Stomach (tissue), 9 donors: ENCODE data around the gene ZNF598. TPM values are rescaled to one million over a fixed set of nuclear protein-coding genes. Genes with fewer than 3 reads are reported as not detected.
A peak's percentile ranks its signal among the peaks of the same experiment; 100 is the strongest.

Experiments used
- DNase-seq, 2 donors: peaks; one replicate each; pipeline versions ENCODE4 v3.0.0 to v3.0.0-alpha.2; 2013 to 2019
- H3K27ac ChIP-seq, 5 donors: fragments of 200-600 bp in 4 of 5; sonication (generic) in 4 of 5; one replicate each; pipeline ENCODE4 v1.5.1; 2013 to 2019; ENCODE audit warnings: mild to moderate bottlenecking in 1 of 5, moderate library complexity in 1 of 5
- H3K27me3 ChIP-seq, 3 donors: fragments of 200-600 bp; sonication (generic); one replicate each; pipeline ENCODE4 v1.5.1; 2017 to 2019; ENCODE audit warnings: mixed run types in 1 of 3
- H3K36me3 ChIP-seq, 4 donors: fragments of 200-600 bp; sonication (generic); 1 replicate in 3 of 4; 2 replicates in 1 of 4; pipeline ENCODE4 v1.5.1; 2016 to 2019
- H3K4me1 ChIP-seq, 4 donors: fragments of 200-600 bp; sonication (generic); one replicate each; pipeline ENCODE4 v1.5.1; 2016 to 2019
- H3K4me3 ChIP-seq, 4 donors: fragments of 200-600 bp; sonication (generic) in 3 of 4; one replicate each; pipeline ENCODE4 v1.5.1; 2016 to 2019; ENCODE audit warnings: mild to moderate bottlenecking in 1 of 4
- H3K9me3 ChIP-seq, 4 donors: fragments of 200-600 bp; sonication (generic); one replicate each; pipeline ENCODE4 v1.5.1; 2016 to 2019
- CTCF ChIP-seq, 7 experiments: fragments of 450-650 bp in 4 of 7; fragments of 200-600 bp in 3 of 7; sonication (generic) in 3 of 7; IDR thresholded peaks; one replicate each; pipeline ENCODE4 v1.5.1; 2016 to 2019; ENCODE audit warnings: antibody characterized with exemption in 7 of 7, control low read depth in 2 of 7, mild to moderate bottlenecking in 1 of 7
- EP300 ChIP-seq: sonication (generic); formaldehyde crosslinking; IDR thresholded peaks from one replicate; pipeline ENCODE4 v1.6.1; 2017; ENCODE audit warnings: antibody characterized with exemption
- POLR2A ChIP-seq, 4 donors: fragments of 450-650 bp; IDR thresholded peaks; one replicate each; pipeline ENCODE4 v1.6.1; 2016; ENCODE audit warnings: antibody characterized with exemption in 4 of 4, control low read depth in 2 of 4, mild to moderate bottlenecking in 1 of 4, moderate library complexity in 1 of 4
- POLR2AphosphoS5 ChIP-seq, 3 donors: sonication (generic); formaldehyde crosslinking; IDR thresholded peaks; one replicate each; pipeline ENCODE4 v1.6.1; 2016; ENCODE audit warnings: antibody characterized with exemption in 3 of 3
- WGBS, 5 donors: extraction: QIAGEN DNeasy Blood & Tissue Kit in 3 of 5; methylation state at CpG; one replicate each; pipeline versions ENCODE4 v1.1.5 to v1.1.7; 2013 to 2018; 5-methylcytosine and 5-hydroxymethylcytosine counted together
- intact Hi-C: fragments of 100-400 bp; cut with DNase I; formaldehyde crosslinking; loops from one replicate; pipeline ENCODE4 v1.15.1; 2023; ENCODE audit warnings: low total_unique reads
- polyA plus RNA-seq, 3 donors: library from polyadenylated mRNA; stranded (reverse); fragments of 200-250 nt; gene quantifications; one replicate each; pipeline ENCODE4 v1.2.3, GENCODE V29; 2013
- total RNA-seq, 5 donors: library from RNA; depleted of rRNA; stranded (reverse); fragments of >200 nt; gene quantifications; one replicate each; pipeline versions ENCODE4 v1.1.0 to v1.2.3, GENCODE V29; 2014 to 2016
- donor health status: healthy with polysubstance abuse.
- donor health status: Bipolar disorder and iron deficiency.
- donor health status: healthy.

Gene ZNF598
- total and polyA plus RNA-seq, 8 donors = 16.3 to 86.2 (median 26.2) TPM

- peaks cover 0 to 7% (median 0%) of the 10 kb centered on the region in 3 donors for H3K27me3 ChIP-seq
- peaks cover 50 to 81% (median 71%) of the 10 kb centered on the region in 4 donors for H3K4me1 ChIP-seq
- H3K9me3 ChIP-seq = no peaks in the 10 kb centered on the region
- peak in 1 of 2 donors; percentile 16 for DNase-seq
- H3K36me3 ChIP-seq = peaks cover 4 to 27% (median 15%) of the 10 kb centered on the region in 4 donors
- TF ChIP-seq EP300 (no peak), POLR2A (IDR thresholded peaks at IDR 0.05) (no peak), CTCF (IDR thresholded peaks at IDR 0.05) (no peak), POLR2AphosphoS5 (IDR thresholded peaks at IDR 0.05) (no peak)
- WGBS, 5 donors = 15 to 56% (median 30%) methylated on average over 2 to 3 of the region's 3 CpGs
- intact Hi-C loops = loop anchor here (10.0 kb wide), 1 partner anchor 57 kb away; no protein-coding TSS in a partner anchor
- peak overlapping the region; percentile 72 to 95 (median 85) for H3K27ac ChIP-seq
- peak overlapping the region; percentile 72 to 92 (median 78) for H3K4me3 ChIP-seq
These were observed 18.5 kb upstream of the ZNF598 start for GRCh38 chr16:2028146-2028545.

DNA sequence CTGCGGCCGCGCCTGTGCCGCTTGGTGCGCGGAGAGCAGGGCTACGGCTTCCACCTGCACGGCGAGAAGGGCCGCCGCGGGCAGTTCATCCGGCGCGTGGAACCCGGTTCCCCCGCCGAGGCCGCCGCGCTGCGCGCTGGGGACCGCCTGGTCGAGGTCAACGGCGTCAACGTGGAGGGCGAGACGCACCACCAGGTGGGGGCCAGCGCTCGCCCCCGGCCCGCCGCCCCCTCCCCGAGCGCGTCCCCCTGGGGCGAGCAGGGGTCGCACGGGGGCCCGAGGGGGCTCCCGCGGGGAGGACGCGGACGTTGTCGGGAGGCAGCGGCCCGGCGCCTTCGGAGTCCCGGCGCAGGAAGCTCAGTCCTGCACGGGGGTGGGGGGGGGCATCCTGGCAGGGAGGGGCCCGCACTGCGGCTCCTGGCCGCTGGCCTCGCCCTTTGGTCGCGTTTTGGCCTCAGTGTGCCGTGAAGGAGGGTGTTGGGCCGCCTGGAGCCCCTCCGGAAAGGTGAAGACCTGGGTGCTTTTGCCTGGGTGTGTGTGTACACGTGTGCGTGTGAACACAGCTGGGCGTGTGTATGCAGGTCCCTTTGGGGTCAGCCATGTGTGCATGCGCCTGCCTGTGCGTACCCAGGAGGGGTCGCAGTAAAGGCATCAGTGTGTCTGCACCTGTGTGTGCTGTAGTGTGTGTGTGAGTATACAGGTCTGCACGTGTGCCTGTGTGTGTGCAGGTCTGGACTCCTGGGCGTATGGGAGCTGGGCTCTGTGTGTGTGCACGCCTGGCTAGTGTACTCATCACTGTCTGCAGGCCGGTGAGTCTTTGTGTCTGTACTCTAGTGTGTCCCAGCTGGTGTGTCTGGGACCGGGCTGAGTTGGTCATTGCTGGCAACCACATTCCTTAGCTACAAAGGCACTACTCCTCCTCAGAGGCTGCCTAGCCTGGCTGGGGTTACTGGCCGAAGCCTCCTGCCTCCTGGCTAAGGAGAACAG, 17.7 kb upstream of the ZNF598 start:
- TF ChIP-seq EP300 (no peak), CTCF (IDR thresholded peaks at IDR 0.05) (no peak), POLR2AphosphoS5 (IDR thresholded peaks at IDR 0.05) (no peak), POLR2A (IDR thresholded peaks at IDR 0.05) (no peak)
- Histone ChIP-seq H3K27ac (peak overlapping the region; percentile 72 to 95 (median 85)), H3K4me1 (peaks cover 48 to 81% (median 71%) of the 10 kb centered on the region in 4 donors), H3K4me3 (peak overlapping the region; percentile 72 to 92 (median 78)), H3K27me3 (peaks cover 0 to 13% (median 0%) of the 10 kb centered on the region in 3 donors), H3K36me3 (peaks cover 4 to 27% (median 15%) of the 10 kb centered on the region in 4 donors), H3K9me3 (no peaks in the 10 kb centered on the region)
- intact Hi-C loops = loop anchor here (10.0 kb wide), 1 partner anchor 57 kb away; no protein-coding TSS in a partner anchor
- peak in 1 of 2 donors; percentile 66 for DNase-seq
- WGBS, 5 donors = 2 to 26% (median 5%) methylated on average over 6 to 76 of the region's 76 CpGs

DNA sequence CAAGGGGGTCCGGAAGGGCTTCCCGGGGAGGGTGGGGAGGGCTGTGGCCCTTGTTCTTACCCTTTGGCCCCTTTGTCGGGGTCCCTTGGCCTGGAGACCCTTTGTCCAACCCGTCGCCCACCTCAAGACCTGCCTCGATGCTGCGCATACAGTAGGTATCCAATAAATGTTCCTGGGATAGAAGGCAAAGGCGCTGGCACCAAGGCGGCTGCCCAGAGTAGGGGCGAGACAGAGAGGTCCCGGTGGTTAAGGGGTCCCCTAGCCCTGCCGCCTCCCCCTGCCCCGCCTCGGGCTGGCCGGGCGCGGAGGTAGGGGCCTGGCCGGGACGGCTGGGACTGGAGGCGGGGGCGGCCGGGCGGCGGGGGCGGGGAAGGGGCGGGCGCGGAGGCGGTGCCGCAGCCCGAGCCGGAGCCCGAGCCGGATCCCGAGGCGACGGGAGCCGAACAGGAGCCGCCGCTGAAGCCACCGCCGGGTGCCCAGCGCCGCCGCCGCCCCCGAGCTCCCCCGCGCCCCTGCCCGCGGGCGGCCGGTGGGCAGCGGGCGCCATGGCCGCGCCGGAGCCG, 16.9 kb upstream of the ZNF598 start, which contains the start of gene NHERF2:
Gene NHERF2 (plus strand): TSS at position 442 of the 563 bp plus-strand sequence. CDS start 104 bp downstream, at position 546.
- no peak for TF ChIP-seq POLR2AphosphoS5 (IDR thresholded peaks at IDR 0.05)
- no peak for TF ChIP-seq EP300
- TF ChIP-seq CTCF (IDR thresholded peaks at IDR 0.05) = no peak
- no peak for TF ChIP-seq POLR2A (IDR thresholded peaks at IDR 0.05)
- Histone ChIP-seq H3K9me3 (no peaks in the 10 kb centered on the region), H3K4me3 (peak within 1 kb of the TSS; percentile 72 to 92 (median 78)), H3K36me3 (peaks cover 4 to 22% (median 14%) of the 10 kb centered on the region in 4 donors), H3K4me1 (peaks cover 46 to 76% (median 66%) of the 10 kb centered on the region in 4 donors), H3K27me3 (peaks cover 0 to 21% (median 3%) of the 10 kb centered on the region in 3 donors), H3K27ac (peak within 1 kb of the TSS; percentile 72 to 95 (median 85))
- DNase-seq = peak; percentile 60 to 79
- WGBS, 5 donors = 7 to 29% (median 20%) methylated on average over 8 to 55 of the region's 59 CpGs
- intact Hi-C loops = loop anchor here (10.0 kb wide), 1 partner anchor 58 kb away; no protein-coding TSS in a partner anchor
